Dermis microvascular lymphatic vessel endothelial cell (primary cell): ENCODE measurements around the gene DIPK1B. TPM values are rescaled to one million over a fixed set of nuclear protein-coding genes. Genes with fewer than 3 reads are reported as not detected.

Experiments used
- DNase-seq, 2 donors: peaks; one replicate each; pipeline versions ENCODE4 v3.0.0 to v3.0.0-alpha.2; 2010; ENCODE audit warnings: low read depth in 2 of 2
- total RNA-seq: library from RNA; depleted of rRNA; stranded (reverse); fragments of >200 nt; gene quantifications from 2 replicates; pipeline ENCODE4 v1.2.1, GENCODE V29; 2014

The DIPK1B gene
- total RNA-seq, 1 donor from 2014 or later, result 93.8 TPM

DNA sequence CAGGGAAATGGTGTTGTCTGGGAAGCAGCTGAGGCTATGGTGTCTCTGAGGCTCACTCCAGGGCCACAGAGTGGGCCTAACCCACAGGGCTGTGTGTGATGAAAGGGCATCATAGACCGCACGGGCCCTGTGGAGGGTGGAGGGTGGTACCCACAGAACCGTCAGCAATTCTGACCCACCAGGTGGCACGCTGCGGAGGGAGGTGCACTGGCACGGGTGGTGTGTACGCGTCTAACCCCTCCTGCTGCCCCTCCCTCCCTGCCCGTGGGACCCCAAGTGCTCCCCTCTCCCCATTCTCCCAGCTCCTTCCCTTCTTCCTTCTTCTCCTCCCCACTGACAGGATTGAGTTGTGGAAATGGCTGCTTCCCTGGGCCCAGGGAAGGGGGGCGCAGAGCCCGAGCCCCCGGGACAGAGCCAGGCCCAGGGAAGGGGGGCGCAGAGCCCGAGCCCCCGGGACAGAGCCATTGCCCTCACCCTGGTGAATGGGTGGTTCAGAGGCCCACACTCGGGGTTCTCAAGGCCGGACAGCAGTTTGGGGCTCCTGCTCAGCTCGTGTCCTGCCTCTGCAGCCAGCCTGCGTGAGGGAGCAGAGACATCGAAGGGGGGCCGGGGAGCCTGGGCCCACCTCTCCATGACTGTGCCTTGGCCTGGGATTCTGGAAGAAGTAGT, 23.6 kb downstream of the DIPK1B start:
- no peak for DNase-seq

GRCh38 chr9:136738960-136739359, 26.6 kb downstream of the DIPK1B start:
- no peak for DNase-seq

DNA sequence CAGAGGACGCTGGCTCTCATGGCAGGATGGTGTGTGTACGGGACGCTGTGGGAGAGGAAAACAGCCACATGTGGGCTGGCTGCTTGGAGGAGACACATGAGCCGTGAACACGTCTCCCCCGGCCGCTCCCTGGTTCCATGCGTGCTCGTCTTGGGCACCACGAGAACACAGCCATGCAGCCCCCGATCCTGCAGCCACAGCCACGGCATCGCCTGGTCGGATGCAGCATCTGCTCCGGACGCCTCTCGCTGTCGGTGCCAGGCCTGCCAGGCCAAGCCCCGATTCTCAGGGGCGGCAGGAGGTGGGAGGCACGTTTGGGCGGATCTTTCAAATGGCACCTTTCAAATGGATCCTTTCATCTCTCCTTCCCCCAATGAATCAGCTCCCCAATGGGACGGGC, 27.1 kb downstream of the DIPK1B start:
- no peak for DNase-seq

GRCh38 chr9:136740069-136740468, 27.7 kb downstream of the DIPK1B start:
- no peak for DNase-seq

GRCh38 chr9:136740491-136740890, 28.1 kb downstream of the DIPK1B start:
- no peak for DNase-seq

GRCh38 chr9:136740971-136741882, 28.9 kb downstream of the DIPK1B start:
- DNase-seq, result no peak

DNA sequence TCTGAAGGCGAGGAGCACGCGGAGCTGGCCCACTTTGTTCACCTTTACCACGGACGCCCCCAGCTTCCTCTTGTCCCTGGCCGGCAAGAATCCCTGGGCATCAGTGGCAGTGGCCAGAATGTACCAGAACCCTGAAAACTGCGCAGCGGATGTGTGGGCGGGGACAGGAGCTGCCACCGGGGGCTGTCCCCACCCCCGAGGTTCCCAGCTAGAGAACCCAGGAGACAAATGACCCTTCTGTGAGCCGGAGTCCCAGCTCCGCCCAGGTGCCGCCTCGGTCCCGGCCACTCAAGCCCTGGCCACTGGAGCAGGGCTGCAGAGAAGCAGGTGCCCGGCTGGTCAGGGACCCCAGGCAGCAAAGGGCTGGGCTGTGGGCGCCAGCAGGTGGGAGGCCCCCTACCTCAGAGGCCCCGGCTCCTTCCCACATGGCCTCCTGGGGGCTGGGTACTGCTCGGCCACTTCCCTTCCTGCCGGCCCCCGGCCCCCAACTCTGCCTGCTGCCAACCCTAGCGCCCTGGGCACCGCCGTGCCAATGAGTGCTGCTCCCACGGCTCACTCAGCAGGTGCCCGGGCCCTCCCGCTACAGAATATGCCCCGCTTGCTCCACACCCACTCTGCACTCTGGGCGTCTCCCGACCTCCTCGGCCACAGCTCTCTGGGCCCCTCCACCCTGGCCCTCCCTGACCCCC, 29.7 kb downstream of the DIPK1B start:
- no peak for DNase-seq

GRCh38 chr9:136742591-136743391, 30.4 kb downstream of the DIPK1B start, which contains the start of gene LCN10:
Gene LCN10 (minus strand): TSS chr9:136742940. CDS start chr9:136742903, 37 bp downstream.
- no peak for DNase-seq

DNA sequence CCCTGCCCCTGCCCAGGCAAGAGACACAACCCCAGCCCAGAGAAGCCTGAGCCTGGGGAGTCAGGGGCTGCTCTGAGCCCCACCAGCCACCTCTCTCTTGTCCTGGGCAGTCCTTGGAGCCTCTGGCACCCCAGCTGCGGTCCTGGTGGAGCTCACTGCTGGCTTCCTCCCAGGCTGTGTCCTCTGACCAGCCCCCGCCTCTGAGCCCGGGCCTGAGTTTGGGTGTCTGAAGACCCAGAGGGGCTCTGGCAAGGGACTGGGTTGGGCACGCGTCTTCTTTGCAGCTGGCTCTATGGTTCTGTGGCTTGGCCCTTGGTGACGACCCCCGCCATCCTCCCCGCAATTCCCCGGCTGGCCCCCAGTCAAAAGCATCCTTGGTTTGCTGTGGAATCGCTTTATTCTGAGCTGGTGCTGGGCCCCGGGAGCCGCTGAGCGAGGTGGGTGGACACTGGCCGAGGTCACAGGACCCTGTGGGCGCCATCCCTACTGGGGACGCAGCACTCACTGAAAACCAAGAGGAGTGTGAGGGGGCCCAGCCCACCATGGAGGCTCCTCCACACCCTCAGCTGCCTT, 31.4 kb downstream of the DIPK1B start:
- DNase-seq, result no peak

- no peak for DNase-seq
These were observed 32.4 kb downstream of the DIPK1B start for GRCh38 chr9:136744773-136745172.

GRCh38 chr9:136745389-136746154, 33.2 kb downstream of the DIPK1B start:
- DNase-seq, result no peak

GRCh38 chr9:136746155-136746490, 33.8 kb downstream of the DIPK1B start:
- no peak for DNase-seq

- no peak for DNase-seq
These were observed 34.2 kb downstream of the DIPK1B start for GRCh38 chr9:136746621-136747020.

DNA sequence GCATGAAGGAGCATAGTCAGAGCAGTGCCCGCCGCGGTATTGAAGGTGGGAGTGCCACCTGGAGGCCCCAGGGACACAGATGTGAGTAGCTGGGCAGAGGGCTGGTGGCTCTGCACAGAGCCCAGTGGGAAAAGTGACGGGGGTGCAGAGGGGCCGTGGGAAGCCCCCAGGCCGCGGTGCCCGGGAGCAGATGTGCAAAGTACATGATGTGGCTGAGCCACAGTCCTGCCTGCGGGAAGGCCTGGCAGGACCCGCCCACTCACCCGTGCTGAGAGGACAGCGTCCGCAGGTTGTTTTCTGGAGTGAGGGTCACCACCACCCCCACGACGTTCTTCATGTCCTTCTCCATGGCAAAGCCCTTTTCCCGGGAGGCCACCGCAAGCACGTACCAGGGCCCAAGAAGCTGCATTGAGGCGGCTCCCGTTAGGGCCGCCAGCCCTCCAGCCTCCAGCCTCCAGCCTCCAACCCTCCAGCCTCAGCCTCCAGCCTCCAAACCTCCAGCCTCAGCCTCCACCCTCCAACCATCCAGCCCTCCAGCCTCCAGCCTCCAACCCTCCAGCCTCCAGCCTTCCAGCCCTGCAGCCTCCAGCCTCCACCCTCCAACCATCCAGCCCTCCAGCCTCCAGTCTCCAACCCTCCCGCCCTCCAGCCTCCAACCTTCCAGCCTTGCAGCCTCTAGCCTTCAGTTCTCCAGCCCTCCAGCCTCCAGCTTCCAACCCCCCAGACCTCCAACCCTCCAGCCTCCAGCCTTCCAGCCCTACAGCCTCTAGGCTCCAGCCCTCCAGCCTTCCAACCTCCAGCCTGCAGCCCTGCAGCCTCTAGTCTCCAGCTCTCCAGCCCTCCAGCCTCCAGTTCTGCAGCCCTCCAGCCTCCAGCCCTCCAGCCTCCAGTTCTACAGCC, 35.0 kb downstream of the DIPK1B start:
- no peak for DNase-seq

GRCh38 chr9:136748201-136748600, 35.8 kb downstream of the DIPK1B start, which contains the start of gene LCN6:
Gene LCN6 (minus strand): TSS chr9:136748525. CDS start chr9:136748483, 42 bp downstream.
- no peak for DNase-seq

GRCh38 chr9:136748666-136749611, 36.6 kb downstream of the DIPK1B start:
- DNase-seq, result no peak

- no peak for DNase-seq
These were observed 38.2 kb downstream of the DIPK1B start for GRCh38 chr9:136750526-136750925.

- DNase-seq, result no peak
These were observed 38.9 kb downstream of the DIPK1B start for GRCh38 chr9:136751244-136751643.
